HCT116 (cell line): ENCODE data around the gene CEND1.

Source experiments
- CEBPB ChIP-seq: IDR thresholded peaks from 2 replicates; pipeline ENCODE4 v1.6.1; 2012; ENCODE audit warnings: low read depth
- CTCF ChIP-seq, 3 experiments: fragments of 200-600 bp in 1 of 3; sonication (generic) in 1 of 3; IDR thresholded peaks in 2 of 3; conservative IDR thresholded peaks in 1 of 3; 2 replicates each; pipeline ENCODE4 v1.5.1; 2012 to 2017; ENCODE audit warnings: low read depth in 2 of 3, low read length in 2 of 3, antibody characterized with exemption in 1 of 3, borderline replicate concordance in 1 of 3, control low read depth in 1 of 3, mild to moderate bottlenecking in 1 of 3, mixed read lengths in 1 of 3, mixed run types in 1 of 3, moderate library complexity in 1 of 3; ENCODE audit not compliant: insufficient read depth in 1 of 3
- EZH2phosphoT487 ChIP-seq: fragments of 200-600 bp; IDR thresholded peaks from 2 replicates; pipeline ENCODE4 v1.6.1; 2018; ENCODE audit warnings: antibody characterized with exemption, borderline replicate concordance
- JUND ChIP-seq: IDR thresholded peaks from 2 replicates; pipeline ENCODE4 v1.6.1; 2012
- POLR2A ChIP-seq: IDR thresholded peaks from 2 replicates; pipeline ENCODE4 v1.7.0; 2011; ENCODE audit warnings: borderline replicate concordance; ENCODE audit not compliant: insufficient read depth, insufficient read length; ENCODE audit errors: extremely low read depth
- POLR2AphosphoS5 ChIP-seq: IDR thresholded peaks from 2 replicates; pipeline ENCODE4 v1.6.1; 2011; ENCODE audit warnings: mild to moderate bottlenecking, low read depth, low read length, moderate library complexity
- ZFX ChIP-seq: fragments of 450-650 bp; IDR thresholded peaks from 2 replicates; pipeline ENCODE4 v1.6.1; 2017

- TF ChIP-seq CTCF (IDR thresholded peaks at IDR 0.05 in 2 of 3, conservative IDR thresholded peaks at IDR 0.05 in 1 of 3; ENCODE audit: borderline replicate concordance in 1 of 3, insufficient read depth in 1 of 3, low read depth in 2 of 3, low read length in 2 of 3) = no peak
- TF ChIP-seq EZH2phosphoT487 = no peak
- TF ChIP-seq POLR2A = no peak
- no peak for TF ChIP-seq CEBPB
- no peak for TF ChIP-seq JUND
- peak; percentile 21; the same call in 1 of the 2 replicates for TF ChIP-seq POLR2AphosphoS5
- peak; percentile 53; the same call in 1 of the 2 replicates for TF ChIP-seq ZFX
Measured at GRCh38 chr11:797296-798092, 7.6 kb upstream of the CEND1 start.
